Measurements from ENCODE around the gene FILIP1L.

The FILIP1L gene

GRCh38 chr3:100150473-100150872, 36.2 kb upstream of the FILIP1L start:
- H3K27ac ChIP-seq (ENCODE audit: low read length): no peak overlapping the region
- H3K27me3 ChIP-seq (ENCODE audit: control insufficient read depth in 1 of 2, insufficient read depth in 2 of 2, low read length in 2 of 2): no peaks in the 10 kb centered on the region
- no peaks in the 10 kb centered on the region for H3K36me3 ChIP-seq (ENCODE audit: control insufficient read depth in 2 of 2, insufficient read depth in 2 of 2, low read length in 2 of 2)
- no peak overlapping the region for H3K9ac ChIP-seq (ENCODE audit: low read length in 2 of 2)
- no peak overlapping the region for H3K4me3 ChIP-seq (ENCODE audit: low read length in 2 of 2)
- no peaks in the 10 kb centered on the region for H3K4me1 ChIP-seq (ENCODE audit: control insufficient read depth, insufficient read depth, low read length)
- peaks cover 0 to 5% of the 10 kb centered on the region in 2 donors for H3K9me3 ChIP-seq (ENCODE audit: control insufficient read depth in 2 of 2, low read length in 2 of 2)

DNA sequence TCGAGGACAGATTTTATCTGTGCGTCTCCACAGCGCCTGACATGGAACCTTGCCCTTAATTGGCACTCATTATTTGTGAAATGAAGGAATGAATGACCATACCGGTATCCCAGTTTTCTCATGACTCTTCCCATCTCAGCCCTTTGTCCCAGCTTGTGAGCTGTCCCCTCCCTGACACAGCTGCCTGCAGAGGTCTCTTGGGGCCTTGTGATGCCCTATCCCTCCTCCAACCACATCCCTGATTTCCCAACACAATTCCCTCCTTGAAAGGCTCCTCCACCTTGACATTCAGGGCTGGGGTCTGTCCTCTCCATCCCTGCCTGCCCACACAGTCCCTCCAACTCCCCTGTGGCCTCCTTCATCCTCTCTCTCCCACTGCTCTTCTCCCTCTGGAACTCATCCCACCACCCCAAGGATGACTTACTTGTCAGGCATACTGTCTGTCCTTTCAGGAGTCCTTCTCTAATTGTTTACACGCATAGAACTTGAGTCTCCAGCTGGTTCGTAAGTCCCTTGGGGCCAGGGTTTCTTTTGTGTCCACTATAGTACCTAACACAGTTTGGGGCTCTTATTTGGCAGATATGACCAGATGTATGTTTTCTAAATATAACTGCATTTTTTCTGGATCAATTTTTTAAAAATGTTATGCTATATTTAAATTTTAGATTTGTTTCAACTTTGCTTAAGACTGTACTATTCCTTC, 35.6 kb upstream of the FILIP1L start:
- Histone ChIP-seq H3K9ac (ENCODE audit: low read length in 2 of 2) (no peak overlapping the region), H3K4me1 (ENCODE audit: control insufficient read depth, insufficient read depth, low read length) (no peaks in the 10 kb centered on the region), H3K27ac (ENCODE audit: low read length) (peak overlapping the region; percentile 47), H3K36me3 (ENCODE audit: control insufficient read depth in 2 of 2, insufficient read depth in 2 of 2, low read length in 2 of 2) (no peaks in the 10 kb centered on the region), H3K4me3 (ENCODE audit: low read length in 2 of 2) (no peak overlapping the region), H3K27me3 (ENCODE audit: control insufficient read depth in 1 of 2, insufficient read depth in 2 of 2, low read length in 2 of 2) (no peaks in the 10 kb centered on the region), H3K9me3 (ENCODE audit: control insufficient read depth in 2 of 2, low read length in 2 of 2) (no peaks in the 10 kb centered on the region)

DNA sequence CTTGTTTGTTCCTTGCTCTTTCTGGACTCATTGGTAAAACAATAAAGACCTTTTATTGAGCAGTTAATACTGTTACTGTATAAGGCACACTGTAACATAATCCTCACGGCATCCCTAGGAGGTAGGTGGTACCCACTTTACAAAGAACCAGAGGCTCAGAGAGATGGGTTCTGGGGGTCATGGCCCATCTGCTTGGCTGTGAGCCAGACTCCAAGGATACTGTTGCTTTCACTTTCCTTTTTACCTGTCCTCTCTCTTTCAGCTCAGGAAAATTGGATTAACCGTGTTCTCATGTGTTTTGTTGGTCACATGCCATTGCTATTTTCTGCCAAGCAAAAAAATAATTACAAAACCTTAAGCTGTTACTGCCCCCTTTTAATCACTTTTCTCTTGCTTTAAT, 34.8 kb upstream of the FILIP1L start:
- Histone ChIP-seq H3K27ac (ENCODE audit: low read length) (no peak overlapping the region), H3K4me1 (ENCODE audit: control insufficient read depth, insufficient read depth, low read length) (no peaks in the 10 kb centered on the region), H3K4me3 (ENCODE audit: low read length in 2 of 2) (no peak overlapping the region), H3K9ac (ENCODE audit: low read length in 2 of 2) (no peak overlapping the region), H3K36me3 (ENCODE audit: control insufficient read depth in 2 of 2, insufficient read depth in 2 of 2, low read length in 2 of 2) (no peaks in the 10 kb centered on the region), H3K27me3 (ENCODE audit: control insufficient read depth in 1 of 2, insufficient read depth in 2 of 2, low read length in 2 of 2) (no peaks in the 10 kb centered on the region), H3K9me3 (ENCODE audit: control insufficient read depth in 2 of 2, low read length in 2 of 2) (no peaks in the 10 kb centered on the region)

DNA sequence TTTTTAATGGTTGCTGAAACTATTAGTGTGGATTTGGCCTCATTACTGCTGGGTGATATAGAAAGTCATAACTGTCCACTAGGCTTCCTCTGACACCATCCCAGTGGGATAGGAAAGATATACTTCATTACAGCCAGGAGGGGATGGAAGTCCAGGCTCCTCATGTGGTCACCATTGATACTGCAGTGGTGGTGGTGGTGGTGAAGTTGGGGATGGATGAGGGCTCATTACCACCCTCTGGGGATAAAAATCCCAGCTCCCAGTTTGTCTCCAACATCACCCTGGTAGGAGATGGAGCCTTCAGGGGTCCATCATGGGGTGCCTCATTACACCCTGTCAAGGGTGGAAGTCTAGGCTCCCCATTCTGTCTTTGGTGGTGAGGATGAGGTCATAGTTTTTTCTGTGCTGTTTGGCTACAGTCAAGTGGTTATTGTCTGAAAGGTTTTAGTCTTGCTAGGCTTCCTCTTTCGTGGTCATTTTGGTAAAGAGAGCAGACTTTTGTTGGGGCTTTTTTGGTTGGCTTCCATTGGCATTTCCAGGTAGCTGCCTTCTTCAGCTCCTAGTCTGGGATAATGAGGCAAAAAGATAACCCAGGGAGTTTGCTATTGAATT, 30.1 kb upstream of the FILIP1L start:
- Histone ChIP-seq H3K36me3 (ENCODE audit: control insufficient read depth in 2 of 2, insufficient read depth in 2 of 2, low read length in 2 of 2) (no peaks in the 10 kb centered on the region), H3K27me3 (ENCODE audit: control insufficient read depth in 1 of 2, insufficient read depth in 2 of 2, low read length in 2 of 2) (no peaks in the 10 kb centered on the region), H3K4me3 (ENCODE audit: low read length in 2 of 2) (no peak overlapping the region), H3K9ac (ENCODE audit: low read length in 2 of 2) (no peak overlapping the region), H3K4me1 (ENCODE audit: control insufficient read depth, insufficient read depth, low read length) (no peaks in the 10 kb centered on the region), H3K9me3 (ENCODE audit: control insufficient read depth in 2 of 2, low read length in 2 of 2) (peaks cover 0 to 6% of the 10 kb centered on the region in 2 donors), H3K27ac (ENCODE audit: low read length) (no peak overlapping the region)

- Histone ChIP-seq H3K36me3 (ENCODE audit: control insufficient read depth in 2 of 2, insufficient read depth in 2 of 2, low read length in 2 of 2) (no peaks in the 10 kb centered on the region), H3K4me1 (ENCODE audit: control insufficient read depth, insufficient read depth, low read length) (no peaks in the 10 kb centered on the region), H3K9me3 (ENCODE audit: control insufficient read depth in 2 of 2, low read length in 2 of 2) (peaks cover 0 to 6% of the 10 kb centered on the region in 2 donors), H3K4me3 (ENCODE audit: low read length in 2 of 2) (no peak overlapping the region), H3K27ac (ENCODE audit: low read length) (no peak overlapping the region), H3K9ac (ENCODE audit: low read length in 2 of 2) (no peak overlapping the region), H3K27me3 (ENCODE audit: control insufficient read depth in 1 of 2, insufficient read depth in 2 of 2, low read length in 2 of 2) (no peaks in the 10 kb centered on the region)
Observed at GRCh38 chr3:100141586-100141985, 27.3 kb upstream of the FILIP1L start.

DNA sequence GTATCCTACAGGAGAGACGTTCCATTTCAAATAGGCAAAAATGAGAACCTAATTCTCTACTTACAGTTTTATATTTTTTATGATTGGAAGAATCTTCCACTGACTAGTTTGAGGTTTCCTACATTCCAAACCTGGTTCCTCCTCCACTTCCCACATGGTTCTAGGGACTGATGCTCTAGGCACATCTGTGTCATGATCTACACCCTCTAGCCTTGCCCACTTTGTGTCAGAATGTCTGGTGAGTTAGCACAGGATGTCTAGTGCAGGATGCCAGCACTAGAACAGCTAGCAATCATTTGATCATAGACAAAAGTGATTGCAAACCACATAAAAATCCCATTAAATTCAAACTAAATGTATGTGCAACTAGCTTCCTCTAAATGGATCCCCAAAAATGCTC, 26.7 kb upstream of the FILIP1L start:
- H3K9ac ChIP-seq (ENCODE audit: low read length in 2 of 2): no peak overlapping the region
- H3K4me3 ChIP-seq (ENCODE audit: low read length in 2 of 2): no peak overlapping the region
- H3K27ac ChIP-seq (ENCODE audit: low read length): no peak overlapping the region
- no peaks in the 10 kb centered on the region for H3K4me1 ChIP-seq (ENCODE audit: control insufficient read depth, insufficient read depth, low read length)
- no peaks in the 10 kb centered on the region for H3K36me3 ChIP-seq (ENCODE audit: control insufficient read depth in 2 of 2, insufficient read depth in 2 of 2, low read length in 2 of 2)
- H3K9me3 ChIP-seq (ENCODE audit: control insufficient read depth in 2 of 2, low read length in 2 of 2): peaks cover 0 to 6% of the 10 kb centered on the region in 2 donors
- H3K27me3 ChIP-seq (ENCODE audit: control insufficient read depth in 1 of 2, insufficient read depth in 2 of 2, low read length in 2 of 2): no peaks in the 10 kb centered on the region

GRCh38 chr3:100136921-100137320, 22.6 kb upstream of the FILIP1L start:
- Histone ChIP-seq H3K36me3 (ENCODE audit: control insufficient read depth in 2 of 2, insufficient read depth in 2 of 2, low read length in 2 of 2) (no peaks in the 10 kb centered on the region), H3K27ac (ENCODE audit: low read length) (no peak overlapping the region), H3K27me3 (ENCODE audit: control insufficient read depth in 1 of 2, insufficient read depth in 2 of 2, low read length in 2 of 2) (no peaks in the 10 kb centered on the region)

DNA sequence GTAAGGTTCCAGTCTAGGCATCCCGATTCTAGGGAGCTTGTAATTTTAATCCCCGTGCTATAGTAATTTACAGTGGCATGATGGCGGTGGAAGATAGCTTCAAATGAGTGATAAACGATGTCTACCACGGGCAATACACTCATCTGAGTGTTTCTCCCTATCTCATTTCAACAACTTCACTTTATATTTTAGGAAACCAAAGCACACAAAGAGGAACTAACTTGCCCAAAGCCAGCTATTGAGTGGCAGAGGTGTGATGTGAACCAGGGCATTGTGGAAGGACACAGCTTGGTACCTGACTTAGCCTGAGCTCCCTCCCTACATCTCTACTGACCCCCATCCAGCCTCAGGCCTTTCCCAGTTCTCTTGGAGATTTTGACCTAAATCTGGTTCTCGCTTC, 16.9 kb upstream of the FILIP1L start:
- H3K27me3 ChIP-seq (ENCODE audit: control insufficient read depth in 1 of 2, insufficient read depth in 2 of 2, low read length in 2 of 2): no peaks in the 10 kb centered on the region
- H3K4me3 ChIP-seq (ENCODE audit: low read length in 2 of 2): no peak overlapping the region
- H3K9ac ChIP-seq (ENCODE audit: low read length in 2 of 2): no peak overlapping the region
- no peak overlapping the region for H3K27ac ChIP-seq (ENCODE audit: low read length)
- H3K9me3 ChIP-seq (ENCODE audit: control insufficient read depth in 2 of 2, low read length in 2 of 2): no peaks in the 10 kb centered on the region
- H3K4me1 ChIP-seq (ENCODE audit: control insufficient read depth, insufficient read depth, low read length): no peaks in the 10 kb centered on the region
- H3K36me3 ChIP-seq (ENCODE audit: control insufficient read depth in 2 of 2, insufficient read depth in 2 of 2, low read length in 2 of 2): no peaks in the 10 kb centered on the region

More at GRCh38 chr3:100136921-100137320, 22.6 kb upstream of the FILIP1L start:
- Histone ChIP-seq H3K9me3 (ENCODE audit: control insufficient read depth in 2 of 2, low read length in 2 of 2) (no peaks in the 10 kb centered on the region), H3K9ac (ENCODE audit: low read length in 2 of 2) (no peak overlapping the region), H3K4me3 (ENCODE audit: low read length in 2 of 2) (no peak overlapping the region), H3K4me1 (ENCODE audit: control insufficient read depth, insufficient read depth, low read length) (no peaks in the 10 kb centered on the region)

DNA sequence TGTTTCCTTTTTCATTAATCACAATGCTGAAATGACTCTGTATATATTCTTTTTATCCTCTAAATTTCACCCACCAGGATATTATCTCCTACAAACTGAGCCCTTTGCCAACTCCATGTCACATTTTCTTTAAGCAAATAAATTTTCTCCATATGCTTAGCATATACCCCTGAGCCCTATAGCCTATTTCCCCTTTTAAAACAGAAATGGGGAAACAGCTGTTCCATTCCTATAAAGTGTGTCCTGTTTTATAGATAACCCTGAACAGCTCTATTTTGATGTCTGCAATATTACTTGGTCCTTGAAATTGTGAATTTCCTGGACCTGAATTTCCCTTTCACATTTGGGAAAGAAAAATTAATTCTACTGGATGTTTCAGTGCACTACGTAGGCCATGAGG, 15.6 kb upstream of the FILIP1L start:
- peaks cover 7% of the 10 kb centered on the region for H3K4me1 ChIP-seq (ENCODE audit: control insufficient read depth, insufficient read depth, low read length)
- H3K36me3 ChIP-seq (ENCODE audit: control insufficient read depth in 2 of 2, insufficient read depth in 2 of 2, low read length in 2 of 2): no peaks in the 10 kb centered on the region
- H3K4me3 ChIP-seq (ENCODE audit: low read length in 2 of 2): no peak overlapping the region
- H3K27me3 ChIP-seq (ENCODE audit: control insufficient read depth in 1 of 2, insufficient read depth in 2 of 2, low read length in 2 of 2): no peaks in the 10 kb centered on the region
- no peak overlapping the region for H3K27ac ChIP-seq (ENCODE audit: low read length)
- H3K9me3 ChIP-seq (ENCODE audit: control insufficient read depth in 2 of 2, low read length in 2 of 2): no peaks in the 10 kb centered on the region
- no peak overlapping the region for H3K9ac ChIP-seq (ENCODE audit: low read length in 2 of 2)

DNA sequence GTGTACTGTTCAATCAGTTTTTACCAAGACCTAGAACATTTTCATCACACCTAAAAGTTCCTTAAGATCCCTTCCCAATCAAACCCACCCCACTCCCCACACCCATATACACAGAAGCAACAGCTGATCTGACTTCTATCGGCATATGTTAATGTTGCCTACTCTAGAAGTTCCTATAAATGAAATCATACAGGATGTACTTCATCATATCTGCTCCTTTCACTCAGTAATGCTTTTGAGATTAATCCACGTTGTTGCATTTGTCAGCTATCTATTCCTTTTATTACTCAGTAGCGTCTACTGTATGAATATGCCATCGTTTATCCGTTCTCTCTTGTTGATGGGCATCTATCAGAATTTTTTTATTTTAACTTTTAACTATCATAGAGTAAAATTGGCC, 14.3 kb upstream of the FILIP1L start:
- no peak overlapping the region for H3K27ac ChIP-seq (ENCODE audit: low read length)
- H3K9me3 ChIP-seq (ENCODE audit: control insufficient read depth in 2 of 2, low read length in 2 of 2): no peaks in the 10 kb centered on the region
- H3K4me3 ChIP-seq (ENCODE audit: low read length in 2 of 2): no peak overlapping the region
- H3K27me3 ChIP-seq (ENCODE audit: control insufficient read depth in 1 of 2, insufficient read depth in 2 of 2, low read length in 2 of 2): no peaks in the 10 kb centered on the region
- H3K9ac ChIP-seq (ENCODE audit: low read length in 2 of 2): no peak overlapping the region
- peaks cover 10% of the 10 kb centered on the region for H3K4me1 ChIP-seq (ENCODE audit: control insufficient read depth, insufficient read depth, low read length)
- H3K36me3 ChIP-seq (ENCODE audit: control insufficient read depth in 2 of 2, insufficient read depth in 2 of 2, low read length in 2 of 2): no peaks in the 10 kb centered on the region

DNA sequence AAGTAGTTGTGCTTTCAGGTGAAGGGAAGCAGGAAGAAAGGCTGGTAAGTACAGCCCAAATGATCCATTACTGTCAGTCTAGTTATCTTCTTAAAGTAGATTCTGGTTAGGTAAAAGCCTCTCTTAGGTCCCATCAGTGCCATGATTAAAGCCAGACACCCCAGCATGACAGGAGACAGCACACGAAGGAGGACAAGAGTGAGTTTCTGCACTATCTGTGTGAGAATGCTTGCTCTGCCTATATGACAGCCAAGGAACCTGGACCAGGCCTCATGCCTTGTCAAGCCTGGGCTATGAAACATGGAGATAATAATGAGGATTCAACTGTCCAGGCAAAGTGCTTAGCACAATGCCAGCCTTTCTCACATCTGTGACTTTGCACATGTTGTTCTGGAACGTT, 13.5 kb upstream of the FILIP1L start:
- Histone ChIP-seq H3K36me3 (ENCODE audit: control insufficient read depth in 2 of 2, insufficient read depth in 2 of 2, low read length in 2 of 2) (no peaks in the 10 kb centered on the region), H3K4me3 (ENCODE audit: low read length in 2 of 2) (no peak overlapping the region), H3K27me3 (ENCODE audit: control insufficient read depth in 1 of 2, insufficient read depth in 2 of 2, low read length in 2 of 2) (no peaks in the 10 kb centered on the region), H3K4me1 (ENCODE audit: control insufficient read depth, insufficient read depth, low read length) (peaks cover 10% of the 10 kb centered on the region), H3K27ac (ENCODE audit: low read length) (no peak overlapping the region), H3K9me3 (ENCODE audit: control insufficient read depth in 2 of 2, low read length in 2 of 2) (no peaks in the 10 kb centered on the region), H3K9ac (ENCODE audit: low read length in 2 of 2) (no peak overlapping the region)
